Kidney (tissue), 14 donors: ENCODE data around the gene FAM210B. TPM values are rescaled to one million over a fixed set of nuclear protein-coding genes. Genes with fewer than 3 reads are reported as not detected.

ENCODE experiments used
- DNase-seq, 5 donors: peaks; one replicate each; pipeline ENCODE4 v3.0.0-alpha.2; 2013 to 2020
- FAIRE-seq: peaks from 2 replicates; lab custom pipeline; 2012; peaks lifted over from hg19 to GRCh38; lab: Jason Lieb, UNC
- H3K27ac ChIP-seq, 2 donors: one replicate each; pipeline ENCODE4 v1.7.0; 2013; ENCODE audit warnings: low read depth in 2 of 2, low read length in 2 of 2, inconsistent platforms in 1 of 2
- H3K27me3 ChIP-seq: one replicate; pipeline ENCODE4 v1.7.1; 2013; ENCODE audit warnings: low read length, inconsistent platforms; ENCODE audit not compliant: control insufficient read depth, insufficient read depth
- H3K36me3 ChIP-seq, 3 donors: one replicate each; pipeline versions ENCODE4 v1.7.0 to v1.7.1; 2013; ENCODE audit warnings: low read length in 3 of 3, control low read depth in 1 of 3, inconsistent platforms in 1 of 3; ENCODE audit not compliant: insufficient read depth in 3 of 3, control insufficient read depth in 2 of 3
- H3K4me1 ChIP-seq, 3 donors: one replicate each; pipeline versions ENCODE4 v1.7.0 to v1.7.1; 2013; ENCODE audit warnings: low read length in 3 of 3, inconsistent platforms in 1 of 3, low read depth in 1 of 3; ENCODE audit not compliant: control insufficient read depth in 2 of 3, insufficient read depth in 2 of 3
- H3K4me3 ChIP-seq, 3 donors: one replicate each; pipeline versions ENCODE4 v1.7.0 to v1.8.1; 2013; ENCODE audit warnings: low read length in 3 of 3, control low read depth in 1 of 3, inconsistent platforms in 1 of 3
- H3K9ac ChIP-seq, 3 donors: one replicate each; pipeline versions ENCODE4 v1.7.0 to v1.7.1; 2013; ENCODE audit warnings: low read length in 3 of 3, control low read depth in 1 of 3, inconsistent platforms in 1 of 3
- H3K9me3 ChIP-seq, 3 donors: one replicate each; pipeline versions ENCODE4 v1.7.0 to v1.7.1; 2013; ENCODE audit warnings: low read length in 3 of 3, control low read depth in 1 of 3, inconsistent platforms in 1 of 3; ENCODE audit not compliant: control insufficient read depth in 2 of 3, insufficient read depth in 1 of 3
- intact Hi-C: fragments of 100-400 bp; cut with DNase I; formaldehyde crosslinking; loops from one replicate; pipeline ENCODE4 v1.11.1; 2022
- polyA plus RNA-seq: library from polyadenylated mRNA; stranded (reverse); fragments of 350-450 nt; fragmentation: Illumina TruSeq; extraction: RNeasy Lipid Tissue Mini Kit (QIAGEN cat#74804); gene quantifications from one replicate; pipeline ENCODE4 v1.2.3, GENCODE V29; 2014; ENCODE audit warnings: low read depth, low replicate concordance; ENCODE audit not compliant: insufficient read depth
- total RNA-seq: library from RNA; stranded (reverse); fragmentation: NEBNext Ultra II Directional; extraction: Animal tissue kit (Norgen Biotek cat#: 25700); gene quantifications from one replicate; pipeline ENCODE4 v1.2.1, GENCODE V29; 2021
- TF ChIP-seq, protein P1 (sequence below): IDR thresholded peaks from 3 replicates; pipeline ENCODE4 v1.5.1; 2012; ENCODE audit warnings: mild to moderate bottlenecking, moderate library complexity, borderline replicate concordance; ENCODE audit not compliant: insufficient read depth; ENCODE audit errors: extremely low read depth
- donor health status: control.
- donor health status: control.
- donor health status: control.
- donor health status: control.
- donor health status: control.
- donor health status: DM: yes; HTN: yes; CAD: no.
- donor health status: Normal renal cell carcinoma (clear cell type).

Gene FAM210B
- total and polyA plus RNA-seq, 2 donors from 2014 or later: 27.2 to 34.5 TPM

DNA sequence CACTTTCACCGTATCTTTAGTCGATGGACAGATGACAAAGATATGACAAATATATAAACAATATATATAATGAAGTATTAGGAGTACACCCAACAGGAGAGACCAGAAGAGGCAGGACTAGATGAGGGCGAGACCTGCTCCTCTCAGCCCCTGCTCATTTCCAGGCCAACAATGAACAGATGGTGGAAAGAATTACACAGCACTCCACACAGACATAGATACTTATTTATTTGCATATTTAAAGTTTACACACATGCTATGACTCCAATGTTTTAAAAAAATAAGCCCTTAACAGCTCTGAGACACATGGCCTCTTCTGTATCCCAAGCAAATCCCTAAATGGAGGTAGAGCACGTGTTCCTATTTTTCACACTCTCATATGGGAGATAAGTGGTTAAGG is 10.4 kb downstream of the FAM210B start:
- H3K27ac ChIP-seq: no peak overlapping the region
- H3K9me3 ChIP-seq: no peaks in the 10 kb centered on the region
- H3K4me3 ChIP-seq: no peak overlapping the region
- no peaks in the 10 kb centered on the region for H3K4me1 ChIP-seq
- no peak for DNase-seq
- no peak overlapping the region for H3K9ac ChIP-seq
- intact Hi-C loops: no loop called here
- H3K36me3 ChIP-seq: peaks cover 0 to 26% (median 4%) of the 10 kb centered on the region in 3 donors
- H3K27me3 ChIP-seq: no peaks in the 10 kb centered on the region
- TF ChIP-seq, protein P1, sequence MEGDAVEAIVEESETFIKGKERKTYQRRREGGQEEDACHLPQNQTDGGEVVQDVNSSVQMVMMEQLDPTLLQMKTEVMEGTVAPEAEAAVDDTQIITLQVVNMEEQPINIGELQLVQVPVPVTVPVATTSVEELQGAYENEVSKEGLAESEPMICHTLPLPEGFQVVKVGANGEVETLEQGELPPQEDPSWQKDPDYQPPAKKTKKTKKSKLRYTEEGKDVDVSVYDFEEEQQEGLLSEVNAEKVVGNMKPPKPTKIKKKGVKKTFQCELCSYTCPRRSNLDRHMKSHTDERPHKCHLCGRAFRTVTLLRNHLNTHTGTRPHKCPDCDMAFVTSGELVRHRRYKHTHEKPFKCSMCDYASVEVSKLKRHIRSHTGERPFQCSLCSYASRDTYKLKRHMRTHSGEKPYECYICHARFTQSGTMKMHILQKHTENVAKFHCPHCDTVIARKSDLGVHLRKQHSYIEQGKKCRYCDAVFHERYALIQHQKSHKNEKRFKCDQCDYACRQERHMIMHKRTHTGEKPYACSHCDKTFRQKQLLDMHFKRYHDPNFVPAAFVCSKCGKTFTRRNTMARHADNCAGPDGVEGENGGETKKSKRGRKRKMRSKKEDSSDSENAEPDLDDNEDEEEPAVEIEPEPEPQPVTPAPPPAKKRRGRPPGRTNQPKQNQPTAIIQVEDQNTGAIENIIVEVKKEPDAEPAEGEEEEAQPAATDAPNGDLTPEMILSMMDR: no peak
- FAIRE-seq: no peak

- H3K27me3 ChIP-seq: no peaks in the 10 kb centered on the region
- intact Hi-C loops: no loop called here
- TF ChIP-seq, protein P1: no peak
- H3K27ac ChIP-seq: no peak overlapping the region
- H3K9ac ChIP-seq: no peak overlapping the region
- FAIRE-seq (no peak), DNase-seq (no peak)
- peaks cover 0 to 13% (median 0%) of the 10 kb centered on the region in 3 donors for H3K36me3 ChIP-seq
- no peaks in the 10 kb centered on the region for H3K9me3 ChIP-seq
- H3K4me1 ChIP-seq: no peaks in the 10 kb centered on the region
- H3K4me3 ChIP-seq: no peak overlapping the region
Measured at GRCh38 chr20:56371977-56372376, 13.2 kb downstream of the FAM210B start.

GRCh38 chr20:56372850-56373249 is 14.1 kb downstream of the FAM210B start:
- FAIRE-seq: no peak
- Histone ChIP-seq H3K4me1 (no peaks in the 10 kb centered on the region), H3K4me3 (no peak overlapping the region), H3K36me3 (peaks cover 0 to 9% (median 1%) of the 10 kb centered on the region in 3 donors), H3K27ac (no peak overlapping the region), H3K27me3 (no peaks in the 10 kb centered on the region), H3K9ac (no peak overlapping the region), H3K9me3 (no peaks in the 10 kb centered on the region)
- TF ChIP-seq, protein P1: no peak
- intact Hi-C loops: no loop called here
- no peak for DNase-seq

GRCh38 chr20:56373942-56374341 is 15.2 kb downstream of the FAM210B start:
- Histone ChIP-seq H3K27ac (no peak overlapping the region), H3K4me3 (no peak overlapping the region)
- intact Hi-C loops: no loop called here

More at GRCh38 chr20:56373942-56374341, 15.2 kb downstream of the FAM210B start:
- TF ChIP-seq, protein P1: no peak
- FAIRE-seq (no peak), DNase-seq (no peak)
- Histone ChIP-seq H3K9me3 (no peaks in the 10 kb centered on the region), H3K9ac (no peak overlapping the region), H3K4me1 (no peaks in the 10 kb centered on the region), H3K27me3 (no peaks in the 10 kb centered on the region), H3K36me3 (peaks cover 0 to 4% (median 0%) of the 10 kb centered on the region in 3 donors)
